ENCODE data around the gene LRP2BP. TPM values are rescaled to one million over a fixed set of nuclear protein-coding genes. Genes with fewer than 3 reads are reported as not detected.
A peak's percentile ranks its signal among the peaks of the same experiment; 100 is the strongest.

Gene LRP2BP
- total and polyA plus RNA-seq, 4 donors, result 1.1 to 3.4 (median 2.3) TPM

GRCh38 chr4:185346975-185347601, 48.6 kb downstream of the LRP2BP start:
- Histone ChIP-seq H3K4me1 (ENCODE audit: control insufficient read depth in 1 of 2, insufficient read depth in 2 of 2, low read length in 2 of 2) (peaks cover 4 to 6% of the 10 kb centered on the region in 2 donors), H3K4me3 (ENCODE audit: low read length in 2 of 2) (no peak overlapping the region), H3K36me3 (ENCODE audit: control insufficient read depth in 1 of 2, insufficient read depth in 2 of 2, low read length in 1 of 2) (peaks cover 0 to 8% of the 10 kb centered on the region in 2 donors), H3K27me3 (ENCODE audit: control insufficient read depth in 1 of 2, insufficient read depth in 2 of 2, low read length in 1 of 2) (no peaks in the 10 kb centered on the region), H3K9me3 (ENCODE audit: control insufficient read depth, low read length) (no peaks in the 10 kb centered on the region), H3K27ac (ENCODE audit: low read depth in 1 of 2, low read length in 2 of 2) (peak overlapping the region; percentile 28 to 30)
- WGBS, 2 donors, result 64 to 70% methylated on average over 14 of the region's 14 CpGs
- intact Hi-C loops (cut with DNase I), result no loop called here
- no peak for DNase-seq
- ATAC-seq (ENCODE audit: low FRiP score), result no peak

DNA sequence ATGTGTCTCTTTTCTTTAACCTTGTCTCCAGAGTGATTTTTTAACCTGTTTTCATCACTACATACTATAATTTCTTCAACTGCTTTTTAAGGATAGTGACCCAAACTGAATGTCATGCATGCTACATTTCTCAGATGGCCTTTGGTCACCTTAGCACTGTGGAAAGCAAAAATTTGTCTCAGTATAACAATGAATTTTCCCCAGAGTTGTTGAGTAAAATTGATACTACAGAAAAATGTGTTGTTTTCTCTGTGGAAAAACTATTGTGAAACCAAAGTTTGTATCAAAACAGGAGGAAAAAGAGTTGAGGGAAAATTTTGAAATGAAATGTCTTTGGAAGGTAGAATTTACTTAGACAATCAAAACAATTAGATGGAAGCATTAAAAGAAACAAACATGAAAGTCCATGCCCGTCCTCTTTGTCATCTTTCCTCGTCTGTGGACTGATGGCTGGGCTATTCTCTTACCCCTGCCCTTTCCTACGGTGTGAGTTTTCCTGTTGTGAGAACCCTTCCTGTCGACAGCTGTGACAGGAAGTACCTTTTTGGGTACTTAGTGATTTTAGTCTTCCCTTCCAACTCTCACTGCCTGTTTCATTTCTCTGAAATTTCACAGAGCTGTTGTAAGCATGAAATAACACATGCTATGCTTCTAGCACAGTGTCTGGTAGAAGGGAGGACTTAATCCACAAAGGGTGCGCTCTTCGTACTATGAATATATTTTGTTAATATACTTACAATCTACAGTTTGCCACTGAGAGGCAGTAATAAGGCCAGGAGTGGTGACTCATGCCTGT, 50.8 kb downstream of the LRP2BP start:
- intact Hi-C loops (cut with DNase I), result no loop called here
- ATAC-seq (ENCODE audit: low FRiP score) (no peak), DNase-seq (no peak)
- Histone ChIP-seq H3K4me1 (ENCODE audit: control insufficient read depth in 1 of 2, insufficient read depth in 2 of 2, low read length in 2 of 2) (peaks cover 4 to 7% of the 10 kb centered on the region in 2 donors), H3K27ac (ENCODE audit: low read depth in 1 of 2, low read length in 2 of 2) (peak overlapping the region; percentile 36 to 98), H3K36me3 (ENCODE audit: control insufficient read depth in 1 of 2, insufficient read depth in 2 of 2, low read length in 1 of 2) (peaks cover 2 to 7% of the 10 kb centered on the region in 2 donors), H3K27me3 (ENCODE audit: control insufficient read depth in 1 of 2, insufficient read depth in 2 of 2, low read length in 1 of 2) (no peaks in the 10 kb centered on the region), H3K4me3 (ENCODE audit: low read length in 2 of 2) (no peak overlapping the region), H3K9me3 (ENCODE audit: control insufficient read depth, low read length) (no peaks in the 10 kb centered on the region)
- 21 to 23% methylated on average over 6 of the region's 6 CpGs for WGBS, 2 donors

- WGBS, 2 donors, result 46% methylated on average over 15 of the region's 15 CpGs
- intact Hi-C loops (cut with DNase I), result no loop called here
- Histone ChIP-seq H3K9me3 (ENCODE audit: control insufficient read depth, low read length) (no peaks in the 10 kb centered on the region), H3K4me1 (ENCODE audit: control insufficient read depth in 1 of 2, insufficient read depth in 2 of 2, low read length in 2 of 2) (peaks cover 4 to 7% of the 10 kb centered on the region in 2 donors), H3K4me3 (ENCODE audit: low read length in 2 of 2) (no peak overlapping the region), H3K27me3 (ENCODE audit: control insufficient read depth in 1 of 2, insufficient read depth in 2 of 2, low read length in 1 of 2) (no peaks in the 10 kb centered on the region), H3K27ac (ENCODE audit: low read depth in 1 of 2, low read length in 2 of 2) (peak overlapping the region; percentile 36 to 98), H3K36me3 (ENCODE audit: control insufficient read depth in 1 of 2, insufficient read depth in 2 of 2, low read length in 1 of 2) (peaks cover 2 to 7% of the 10 kb centered on the region in 2 donors)
- DNase-seq (peak in 1 of 2 donors; percentile 52), ATAC-seq (ENCODE audit: low FRiP score) (peak; percentile 14)
These were observed 51.8 kb downstream of the LRP2BP start for GRCh38 chr4:185343726-185344581.

DNA sequence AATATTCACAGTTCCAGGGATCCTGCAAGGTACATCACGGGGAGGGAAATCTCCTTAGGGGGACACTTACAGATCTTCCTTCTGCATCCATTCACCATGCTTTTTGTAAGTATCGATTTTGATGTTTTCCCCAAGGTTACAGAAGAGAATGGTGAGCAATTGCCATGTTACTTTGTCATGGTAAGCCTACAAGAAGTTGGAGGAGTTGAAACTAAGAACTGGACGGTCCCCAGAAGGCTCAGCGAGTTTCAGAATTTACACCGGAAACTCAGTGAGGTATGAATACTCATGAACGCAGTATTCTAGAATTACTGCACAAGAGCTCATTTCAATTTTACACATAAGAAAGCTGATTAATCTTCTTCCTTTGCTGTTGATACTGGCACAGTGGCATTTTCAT, 53.9 kb downstream of the LRP2BP start:
- WGBS, 2 donors, result 91 to 93% methylated on average over 6 of the region's 6 CpGs
- ATAC-seq (ENCODE audit: low FRiP score), result no peak

GRCh38 chr4:185341377-185341776, 54.3 kb downstream of the LRP2BP start:
- 47 to 52% methylated on average over 2 of the region's 2 CpGs for whole genome bisulfite sequencing, 2 donors
- Histone ChIP-seq H3K9me3 (ENCODE audit: control insufficient read depth, low read length) (no peaks in the 10 kb centered on the region), H3K4me1 (ENCODE audit: control insufficient read depth in 1 of 2, insufficient read depth in 2 of 2, low read length in 2 of 2) (peaks cover 2 to 3% of the 10 kb centered on the region in 2 donors), H3K27me3 (ENCODE audit: control insufficient read depth in 1 of 2, insufficient read depth in 2 of 2, low read length in 1 of 2) (no peaks in the 10 kb centered on the region), H3K36me3 (ENCODE audit: control insufficient read depth in 1 of 2, insufficient read depth in 2 of 2, low read length in 1 of 2) (peaks cover 2 to 4% of the 10 kb centered on the region in 2 donors), H3K4me3 (ENCODE audit: low read length in 2 of 2) (no peak overlapping the region), H3K27ac (ENCODE audit: low read depth in 1 of 2, low read length in 2 of 2) (peak overlapping the region in 1 of 2 donors; percentile 30)
- ATAC-seq (ENCODE audit: low FRiP score), result no peak
- intact Hi-C loops (cut with DNase I), result no loop called here
- no peak for DNase-seq

More for the DNA sequence above, 53.9 kb downstream of the LRP2BP start:
- Histone ChIP-seq H3K4me3 (ENCODE audit: low read length in 2 of 2) (no peak overlapping the region), H3K27ac (ENCODE audit: low read depth in 1 of 2, low read length in 2 of 2) (no peak overlapping the region), H3K9me3 (ENCODE audit: control insufficient read depth, low read length) (no peaks in the 10 kb centered on the region), H3K4me1 (ENCODE audit: control insufficient read depth in 1 of 2, insufficient read depth in 2 of 2, low read length in 2 of 2) (peaks cover 4% of the 10 kb centered on the region in 2 donors), H3K36me3 (ENCODE audit: control insufficient read depth in 1 of 2, insufficient read depth in 2 of 2, low read length in 1 of 2) (peaks cover 2 to 4% of the 10 kb centered on the region in 2 donors), H3K27me3 (ENCODE audit: control insufficient read depth in 1 of 2, insufficient read depth in 2 of 2, low read length in 1 of 2) (no peaks in the 10 kb centered on the region)
- no peak for DNase-seq
- intact Hi-C loops (cut with DNase I), result no loop called here

- Histone ChIP-seq H3K27ac (ENCODE audit: low read depth in 1 of 2, low read length in 2 of 2) (peak overlapping the region in 1 of 2 donors; percentile 9), H3K4me3 (ENCODE audit: low read length in 2 of 2) (no peak overlapping the region), H3K9me3 (ENCODE audit: control insufficient read depth, low read length) (no peaks in the 10 kb centered on the region), H3K4me1 (ENCODE audit: control insufficient read depth in 1 of 2, insufficient read depth in 2 of 2, low read length in 2 of 2) (peaks cover 2 to 3% of the 10 kb centered on the region in 2 donors), H3K36me3 (ENCODE audit: control insufficient read depth in 1 of 2, insufficient read depth in 2 of 2, low read length in 1 of 2) (peaks cover 2 to 4% of the 10 kb centered on the region in 2 donors), H3K27me3 (ENCODE audit: control insufficient read depth in 1 of 2, insufficient read depth in 2 of 2, low read length in 1 of 2) (no peaks in the 10 kb centered on the region)
- intact Hi-C loops (cut with DNase I), result no loop called here
- 75 to 83% methylated on average over 3 of the region's 3 CpGs for WGBS, 2 donors
- DNase-seq, result no peak
- no peak for ATAC-seq (ENCODE audit: low FRiP score)
These were observed 55.8 kb downstream of the LRP2BP start for GRCh38 chr4:185339941-185340340.

GRCh38 chr4:185335579-185335978, 60.1 kb downstream of the LRP2BP start:
- 98 to 100% methylated on average over 1 of the region's 1 CpG for WGBS, 2 donors
- Histone ChIP-seq H3K9me3 (ENCODE audit: control insufficient read depth, low read length) (no peaks in the 10 kb centered on the region), H3K4me3 (ENCODE audit: low read length in 2 of 2) (no peak overlapping the region), H3K36me3 (ENCODE audit: control insufficient read depth in 1 of 2, insufficient read depth in 2 of 2, low read length in 1 of 2) (no peaks in the 10 kb centered on the region), H3K4me1 (ENCODE audit: control insufficient read depth in 1 of 2, insufficient read depth in 2 of 2, low read length in 2 of 2) (peaks cover 0 to 2% of the 10 kb centered on the region in 2 donors), H3K27ac (ENCODE audit: low read depth in 1 of 2, low read length in 2 of 2) (no peak overlapping the region), H3K27me3 (ENCODE audit: control insufficient read depth in 1 of 2, insufficient read depth in 2 of 2, low read length in 1 of 2) (no peaks in the 10 kb centered on the region)
- DNase-seq, result no peak
- intact Hi-C loops (cut with DNase I), result no loop called here
- ATAC-seq (ENCODE audit: low FRiP score), result no peak

- 78 to 82% methylated on average over 4 of the region's 4 CpGs for WGBS, 2 donors
- no peak for ATAC-seq (ENCODE audit: low FRiP score)
- H3K27ac ChIP-seq (ENCODE audit: low read depth in 1 of 2, low read length in 2 of 2), result no peak overlapping the region
These were observed 61.4 kb downstream of the LRP2BP start for GRCh38 chr4:185334326-185334725.

More at GRCh38 chr4:185334326-185334725, 61.4 kb downstream of the LRP2BP start:
- H3K4me3 ChIP-seq (ENCODE audit: low read length in 2 of 2), result no peak overlapping the region
- H3K36me3 ChIP-seq (ENCODE audit: control insufficient read depth in 1 of 2, insufficient read depth in 2 of 2, low read length in 1 of 2), result peaks cover 0 to under 1% of the 10 kb centered on the region in 2 donors
- H3K4me1 ChIP-seq (ENCODE audit: control insufficient read depth in 1 of 2, insufficient read depth in 2 of 2, low read length in 2 of 2), result peaks cover 0 to 2% of the 10 kb centered on the region in 2 donors
- no peaks in the 10 kb centered on the region for H3K9me3 ChIP-seq (ENCODE audit: control insufficient read depth, low read length)
- DNase-seq, result no peak
- intact Hi-C loops (cut with DNase I), result no loop called here
- H3K27me3 ChIP-seq (ENCODE audit: control insufficient read depth in 1 of 2, insufficient read depth in 2 of 2, low read length in 1 of 2), result no peaks in the 10 kb centered on the region

Data from aorta (tissue), 5 donors.